GM18858 (cell line): ENCODE measurements around the gene THSD4.

ENCODE experiments used
- ATAC-seq: cut with Tn5 transposase; IDR thresholded peaks from one replicate; pipeline ENCODE4 v1.9.1; 2021; ENCODE audit not compliant: unreplicated experiment

The THSD4 gene

GRCh38 chr15:71598741-71599140 lies 483.5 kb downstream of the THSD4 start:
- ATAC-seq: no peak

GRCh38 chr15:71599418-71600151 lies 484.3 kb downstream of the THSD4 start:
- no peak for ATAC-seq

- ATAC-seq: no peak
Observed at GRCh38 chr15:71600237-71600636, 485.0 kb downstream of the THSD4 start.

GRCh38 chr15:71601038-71601834 lies 486.0 kb downstream of the THSD4 start:
- no peak for ATAC-seq

- ATAC-seq: no peak
Observed at GRCh38 chr15:71603379-71603778, 488.1 kb downstream of the THSD4 start.

- ATAC-seq: no peak
Observed at GRCh38 chr15:71607383-71607782, 492.1 kb downstream of the THSD4 start.

- no peak for ATAC-seq
Observed at GRCh38 chr15:71610728-71611552, 495.7 kb downstream of the THSD4 start.

GRCh38 chr15:71611553-71612396 lies 496.5 kb downstream of the THSD4 start:
- no peak for ATAC-seq

GRCh38 chr15:71612397-71612722 lies 497.1 kb downstream of the THSD4 start:
- ATAC-seq: no peak

GRCh38 chr15:71612869-71613268 lies 497.6 kb downstream of the THSD4 start:
- no peak for ATAC-seq

GRCh38 chr15:71623111-71623510 lies 507.8 kb downstream of the THSD4 start:
- no peak for ATAC-seq

- ATAC-seq: no peak
Observed at GRCh38 chr15:71626596-71627088, 511.4 kb downstream of the THSD4 start.

GRCh38 chr15:71627188-71627587 lies 511.9 kb downstream of the THSD4 start:
- no peak for ATAC-seq

GRCh38 chr15:71627604-71628003 lies 512.3 kb downstream of the THSD4 start:
- ATAC-seq: no peak

- no peak for ATAC-seq
Observed at GRCh38 chr15:71628988-71629770, 513.9 kb downstream of the THSD4 start.

GRCh38 chr15:71629781-71630474 lies 514.7 kb downstream of the THSD4 start:
- no peak for ATAC-seq

GRCh38 chr15:71630475-71630809 lies 515.2 kb downstream of the THSD4 start:
- ATAC-seq: no peak

- ATAC-seq: no peak
Observed at GRCh38 chr15:71632576-71633195, 517.4 kb downstream of the THSD4 start.
